ENCODE measurements around the gene MTHFD1L.
A peak's percentile ranks its signal among the peaks of the same experiment; 100 is the strongest.

The MTHFD1L gene

GRCh38 chr6:150994026-150994425 lies 128.5 kb downstream of the MTHFD1L start:
- DNase-seq: no peak

- DNase-seq: no peak
Observed at GRCh38 chr6:150996968-150997367, 131.5 kb downstream of the MTHFD1L start.

GRCh38 chr6:150999107-150999506 lies 133.6 kb downstream of the MTHFD1L start:
- no peak for DNase-seq

- DNase-seq: no peak
Observed at GRCh38 chr6:150999576-150999975, 134.1 kb downstream of the MTHFD1L start.

- no peak for DNase-seq
Observed at GRCh38 chr6:151001387-151002056, 136.0 kb downstream of the MTHFD1L start.

- DNase-seq: no peak
Observed at GRCh38 chr6:151002057-151002450, 136.6 kb downstream of the MTHFD1L start.

GRCh38 chr6:151002491-151002935 lies 137.0 kb downstream of the MTHFD1L start:
- no peak for DNase-seq

- DNase-seq: peak; percentile 88
Observed at GRCh38 chr6:151004383-151005024, 139.0 kb downstream of the MTHFD1L start.

- DNase-seq: no peak
Observed at GRCh38 chr6:151005164-151005563, 139.7 kb downstream of the MTHFD1L start.

- DNase-seq: no peak
Observed at GRCh38 chr6:151005896-151006632, 140.6 kb downstream of the MTHFD1L start.

- DNase-seq: no peak
Observed at GRCh38 chr6:151007076-151007475, 141.6 kb downstream of the MTHFD1L start.

- no peak for DNase-seq
Observed at GRCh38 chr6:151007922-151008321, 142.4 kb downstream of the MTHFD1L start.

GRCh38 chr6:151008425-151008824 lies 142.9 kb downstream of the MTHFD1L start:
- DNase-seq: no peak

GRCh38 chr6:151009576-151009975 lies 144.1 kb downstream of the MTHFD1L start:
- no peak for DNase-seq

GRCh38 chr6:151010071-151010470 lies 144.6 kb downstream of the MTHFD1L start:
- no peak for DNase-seq

- no peak for DNase-seq
Observed at GRCh38 chr6:151012321-151013294, 147.1 kb downstream of the MTHFD1L start.

GRCh38 chr6:151014404-151015100 lies 149.1 kb downstream of the MTHFD1L start:
- DNase-seq: peak; percentile 80

- no peak for DNase-seq
Observed at GRCh38 chr6:151015101-151015700, 149.7 kb downstream of the MTHFD1L start.

GRCh38 chr6:151016107-151016506 lies 150.6 kb downstream of the MTHFD1L start:
- no peak for DNase-seq

- DNase-seq: peak; percentile 3
Observed at GRCh38 chr6:151018046-151018445, 152.5 kb downstream of the MTHFD1L start.

Data from DMS53 (cell line).